HG03066 (cell line): Measurements from ENCODE around the gene PVRIG.
"Not testable (repeated sequence)": the region's sequence is repeated elsewhere in the genome, so short reads cannot be mapped to it uniquely, and the experiment has no call there.

Experiments
- ATAC-seq: cut with Tn5 transposase; IDR thresholded peaks from one replicate; pipeline ENCODE4 v1.9.1; 2021; ENCODE audit warnings: low read depth; ENCODE audit not compliant: unreplicated experiment

PVRIG gene

DNA sequence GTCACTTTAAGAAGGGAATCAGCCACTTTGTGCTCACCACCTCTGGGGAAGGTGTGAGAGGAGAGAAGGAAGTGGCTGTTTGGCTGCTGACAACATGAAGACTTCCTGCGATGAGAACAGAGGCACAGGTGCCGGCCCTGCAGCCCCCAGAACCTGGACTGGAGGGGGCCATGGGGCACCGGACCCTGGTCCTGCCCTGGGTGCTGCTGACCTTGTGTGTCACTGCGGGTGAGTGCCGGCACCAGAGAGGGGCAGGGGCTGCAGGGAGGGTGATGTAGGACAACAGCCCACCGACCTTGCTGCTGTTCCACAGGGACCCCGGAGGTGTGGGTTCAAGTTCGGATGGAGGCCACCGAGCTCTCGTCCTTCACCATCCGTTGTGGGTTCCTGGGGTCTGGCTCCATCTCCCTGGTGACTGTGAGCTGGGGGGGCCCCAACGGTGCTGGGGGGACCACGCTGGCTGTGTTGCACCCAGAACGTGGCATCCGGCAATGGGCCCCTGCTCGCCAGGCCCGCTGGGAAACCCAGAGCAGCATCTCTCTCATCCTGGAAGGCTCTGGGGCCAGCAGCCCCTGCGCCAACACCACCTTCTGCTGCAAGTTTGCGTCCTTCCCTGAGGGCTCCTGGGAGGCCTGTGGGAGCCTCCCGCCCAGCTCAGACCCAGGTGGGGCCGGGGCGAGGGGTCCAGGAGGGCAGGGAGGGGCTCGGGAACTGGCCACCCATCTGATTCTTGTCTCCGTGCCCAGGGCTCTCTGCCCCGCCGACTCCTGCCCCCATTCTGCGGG lies at the start of gene PVRIG:
TSS of gene PVRIG (plus strand) at position 149 of the 785 bp plus-strand sequence. CDS start at position 171, 22 bp downstream.
- not testable (repeated sequence) for ATAC-seq

DNA sequence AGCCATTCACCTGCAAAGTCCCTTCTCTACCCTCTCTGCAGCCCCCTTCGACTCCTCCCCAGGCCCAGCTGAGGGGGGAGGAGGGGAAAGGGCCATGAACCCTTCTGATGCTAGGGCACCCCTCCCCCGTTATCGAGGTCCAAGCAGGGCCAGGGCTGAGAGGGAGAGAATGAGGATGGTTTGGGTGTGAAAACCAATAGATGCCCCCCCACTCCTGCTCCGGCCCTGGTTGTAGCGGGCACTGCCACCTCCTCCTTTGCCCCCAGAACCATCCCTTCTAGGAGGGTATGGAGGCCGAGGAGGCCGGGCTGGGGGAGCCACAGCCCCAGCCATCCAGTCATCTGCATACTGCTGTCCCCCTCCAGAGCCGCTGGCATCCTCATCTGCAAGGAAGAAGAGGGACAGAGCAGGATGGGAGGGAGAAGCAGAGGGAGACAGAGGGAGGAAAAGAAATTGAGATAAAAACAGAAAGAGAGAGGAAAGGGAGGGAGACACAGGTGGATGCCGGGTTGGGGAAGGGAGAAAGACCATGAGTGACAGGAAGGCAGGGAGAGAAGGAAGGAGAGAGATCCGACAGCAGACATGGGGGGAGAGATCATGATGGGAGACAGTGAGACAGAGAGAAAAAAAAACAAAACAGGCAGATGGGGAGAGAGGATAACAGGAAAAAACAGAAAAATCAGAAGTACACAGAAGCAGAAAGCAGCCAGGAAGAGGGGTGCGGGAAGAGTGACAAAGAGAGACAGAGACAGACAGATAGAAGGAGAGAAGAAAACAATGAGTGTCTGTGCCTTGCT lies 49.5 kb upstream of the PVRIG start:
- ATAC-seq, result no peak

DNA sequence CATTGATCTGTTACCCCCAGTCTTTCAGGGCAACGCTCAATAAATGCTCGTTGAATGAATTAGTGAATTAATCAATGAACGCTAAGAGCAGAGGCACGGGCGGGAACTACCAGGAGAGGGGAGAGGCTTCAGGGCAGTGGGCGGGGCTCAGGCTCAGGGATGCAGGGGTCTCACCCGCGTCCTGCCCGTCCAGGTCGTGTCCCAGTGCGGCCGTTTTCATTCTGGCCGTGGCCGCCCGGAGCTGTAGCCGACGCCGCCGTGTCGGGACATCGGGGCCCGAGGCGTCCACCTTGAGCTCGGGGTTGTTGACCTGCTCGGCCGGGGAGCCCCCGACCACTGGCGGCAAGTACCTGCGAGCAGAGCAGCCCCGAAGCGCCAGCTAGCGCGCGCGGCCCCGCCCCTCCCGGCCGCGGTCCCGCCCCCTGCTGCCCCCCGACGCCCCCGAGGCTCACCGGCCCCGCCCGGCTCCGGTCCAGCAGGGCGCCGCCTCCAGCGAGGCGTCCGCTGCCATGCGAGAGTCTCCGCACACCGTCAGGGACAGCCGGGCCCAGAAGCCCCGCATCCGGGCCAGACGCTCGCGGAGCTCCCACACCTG lies 48.6 kb upstream of the PVRIG start:
- ATAC-seq, result no peak

DNA sequence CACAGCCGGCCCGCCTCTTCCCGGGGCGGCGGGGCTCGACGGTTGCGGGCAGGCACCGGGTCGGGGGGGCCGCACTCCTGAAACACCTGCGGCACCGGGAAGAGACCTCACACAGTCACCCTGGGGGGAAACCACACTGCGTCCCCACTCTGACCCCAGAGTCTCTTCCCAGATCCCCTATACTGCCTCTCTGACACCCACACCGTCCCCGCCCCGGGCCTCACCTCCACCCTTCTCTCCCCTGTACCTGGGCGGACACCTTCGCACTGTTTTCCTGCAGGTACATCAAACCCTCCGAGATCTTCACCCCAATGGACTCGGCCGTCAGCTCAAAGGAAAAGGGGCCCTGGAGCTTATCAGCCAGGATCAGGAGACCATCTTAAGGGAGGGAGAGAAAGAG lies 47.9 kb upstream of the PVRIG start:
- ATAC-seq, result no peak

DNA sequence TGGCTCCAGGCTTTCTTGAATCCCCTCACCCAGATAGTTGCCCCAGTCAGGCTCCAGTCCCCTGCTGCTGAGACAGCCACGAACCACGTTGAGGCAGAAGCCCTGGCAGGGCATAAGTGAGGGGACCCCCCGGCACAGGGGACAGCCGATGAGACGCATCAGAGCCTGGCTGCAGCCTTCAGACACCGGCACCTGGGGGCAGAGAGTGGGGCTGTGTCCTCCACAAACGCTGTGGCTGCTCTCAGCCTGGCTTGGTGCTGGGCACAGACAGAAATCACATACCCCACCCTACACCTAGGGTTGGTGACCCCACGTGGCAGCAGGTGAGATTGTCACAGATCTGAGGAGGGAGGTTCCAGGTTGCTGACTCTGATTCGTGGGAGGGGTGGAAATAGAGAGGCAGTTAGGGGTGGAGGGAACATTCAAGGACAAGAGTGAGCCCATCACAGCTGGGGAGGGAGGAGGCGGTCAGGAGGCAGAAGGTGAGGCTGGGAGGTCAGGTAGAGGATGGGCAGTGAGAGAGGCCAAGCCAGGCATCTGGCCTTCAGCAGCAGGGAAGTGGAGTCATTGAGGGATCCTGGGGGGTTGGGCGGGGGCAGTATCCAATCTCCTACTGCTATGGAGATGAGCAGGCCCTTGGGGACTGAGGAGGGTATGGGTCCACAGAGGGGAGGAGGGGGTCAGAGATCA lies 45.8 kb upstream of the PVRIG start:
- no peak for ATAC-seq

DNA sequence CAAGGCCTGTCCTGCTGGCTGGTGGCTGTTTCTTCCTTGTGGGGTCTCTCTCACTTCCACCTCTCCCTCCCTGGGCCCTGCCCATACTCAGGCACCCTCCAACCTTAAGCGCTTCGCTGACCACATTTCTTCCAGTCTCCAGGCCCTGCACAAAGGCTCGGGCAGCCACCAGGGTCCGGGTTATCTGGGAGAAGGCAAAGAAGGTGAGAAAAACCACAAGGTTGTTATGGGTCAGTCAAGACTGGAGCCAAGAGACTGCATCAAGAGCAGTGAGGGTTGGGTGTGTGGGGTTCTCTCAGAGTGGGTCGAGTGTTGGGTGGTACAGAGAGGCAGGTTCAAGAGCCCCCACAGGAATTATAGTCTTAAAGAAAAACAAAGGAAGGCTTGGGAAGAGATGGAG lies 45.2 kb upstream of the PVRIG start:
- ATAC-seq, result no peak

DNA sequence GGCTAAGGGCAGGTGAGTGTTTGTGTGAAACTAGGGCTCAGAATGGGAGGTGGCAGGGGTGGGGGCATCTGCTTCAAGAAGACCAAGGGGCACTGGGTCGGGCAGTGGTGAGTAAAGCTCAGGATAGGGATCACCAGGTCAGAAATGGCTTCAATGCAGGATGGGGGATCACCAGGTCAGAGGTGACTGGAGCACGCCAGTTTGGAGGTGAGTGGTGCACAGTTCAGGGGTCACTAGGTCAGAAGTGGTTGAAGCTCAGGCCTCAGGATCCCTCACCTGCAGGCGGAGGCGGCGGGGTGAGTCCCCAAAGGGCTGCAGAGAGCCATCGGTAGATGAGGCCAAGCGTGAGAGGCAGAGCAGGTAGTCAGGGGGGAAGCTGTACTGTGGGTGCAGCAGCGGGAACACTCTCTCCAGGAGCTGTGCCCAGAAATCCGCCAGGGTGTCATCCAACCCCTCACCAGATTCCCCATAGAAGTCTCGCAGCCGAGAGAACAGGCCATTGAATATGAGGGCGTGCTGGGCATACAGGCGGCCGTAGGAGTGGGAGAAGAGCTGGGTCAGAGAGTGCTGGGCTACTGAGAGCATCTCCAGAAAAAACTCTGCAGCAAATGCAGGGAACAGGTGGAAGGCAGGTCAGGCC lies 44.3 kb upstream of the PVRIG start:
- no peak for ATAC-seq

DNA sequence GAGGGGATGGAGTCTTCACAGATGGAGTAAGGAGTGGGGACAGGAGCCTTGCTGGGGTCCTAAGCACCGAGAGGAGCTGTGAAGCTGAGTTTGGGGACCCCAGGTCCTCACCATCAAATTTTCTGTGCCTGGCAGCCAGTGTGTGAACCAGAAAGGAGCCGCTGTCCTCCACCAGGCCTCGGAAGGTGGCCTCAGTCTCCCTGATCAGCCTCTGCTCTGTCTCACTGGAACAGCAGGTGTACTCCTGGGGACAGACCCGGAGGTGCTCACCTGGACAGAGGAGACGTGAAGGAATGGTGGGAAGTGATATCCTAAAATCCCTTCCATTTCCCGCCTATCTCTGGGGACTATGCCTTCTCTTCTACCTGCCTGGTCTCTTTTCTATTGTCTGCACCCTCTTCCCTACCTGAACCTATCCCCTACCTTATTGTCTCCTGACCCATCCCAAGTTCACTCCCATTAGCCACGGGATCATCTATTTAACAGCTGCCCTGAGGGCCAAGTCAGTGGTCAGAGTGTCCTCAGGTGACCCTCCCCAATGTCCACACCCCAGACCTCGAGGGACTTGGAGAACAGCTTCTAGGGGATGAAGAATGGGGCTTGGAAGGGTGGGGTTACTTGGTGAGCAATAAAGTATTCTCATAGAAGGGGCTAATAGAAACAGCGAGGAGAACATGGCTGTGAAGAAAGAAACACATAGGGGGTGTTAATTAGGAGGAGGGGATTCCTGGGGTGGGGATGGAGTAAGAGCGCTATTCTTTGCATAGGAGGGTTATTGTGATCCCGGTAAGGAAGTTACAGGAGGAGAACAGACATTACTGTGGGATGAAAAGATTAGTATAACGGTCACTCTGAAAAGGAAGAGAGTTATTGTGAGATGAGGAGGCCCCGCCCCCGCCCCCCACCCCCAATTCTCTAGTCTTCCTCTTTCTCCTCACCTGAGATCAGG lies 43.4 kb upstream of the PVRIG start:
- ATAC-seq, result no peak

DNA sequence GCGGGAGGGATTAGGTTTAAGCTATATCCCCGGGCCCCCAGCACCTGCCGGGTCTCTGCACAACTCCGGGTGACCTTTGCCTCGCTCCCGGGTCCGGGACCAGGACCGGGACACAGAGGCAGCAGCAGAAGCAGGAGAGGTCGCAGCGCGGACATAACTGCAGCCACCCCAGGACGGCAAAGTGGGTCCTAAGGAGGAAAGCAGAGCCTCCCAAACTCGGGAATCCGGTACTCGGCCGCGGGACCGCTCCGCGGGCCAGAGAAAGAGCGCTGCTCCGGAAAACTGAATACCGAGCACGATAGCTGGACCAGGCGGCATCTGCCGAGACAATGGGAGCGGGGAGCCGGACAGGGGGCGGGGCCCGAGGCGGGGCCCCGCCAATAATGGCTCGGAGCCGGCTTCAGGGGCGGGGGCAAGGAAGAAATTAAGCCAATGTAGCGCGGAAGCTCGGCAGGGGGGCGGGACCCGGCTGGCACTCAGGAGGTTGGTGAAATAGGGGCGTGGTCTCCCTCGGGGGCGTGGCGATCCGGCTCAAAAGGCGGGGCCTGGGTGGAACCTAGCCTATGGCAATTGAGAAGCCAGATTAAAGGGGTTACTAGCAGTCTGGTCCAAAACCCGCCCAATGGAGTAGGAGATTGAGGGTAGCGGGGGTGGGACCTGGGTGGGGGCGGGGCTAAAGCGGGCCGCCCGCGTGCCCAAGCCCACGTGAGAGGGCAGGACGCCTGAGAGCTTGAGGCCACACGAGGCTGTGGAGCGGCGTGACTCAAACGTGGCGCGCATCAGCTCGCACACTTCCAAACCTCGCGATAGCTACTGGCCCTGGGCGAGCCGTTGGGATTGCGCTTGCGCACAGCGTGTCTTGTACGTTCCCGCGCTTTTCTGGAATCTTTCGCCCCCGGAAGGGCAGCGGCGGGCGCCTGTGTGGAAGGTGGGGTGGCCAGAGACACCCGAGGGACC lies 42.4 kb upstream of the PVRIG start, which contains the start of the genes GPC2 and STAG3:
TSS of gene GPC2 (minus strand) at position 337 of the 957 bp plus-strand sequence. CDS start at position 155, 182 bp downstream.
TSS of gene STAG3 (plus strand) at position 874 of the 957 bp plus-strand sequence. CDS start 2,639 bp downstream, outside the sequence.
- peak; percentile 81 for ATAC-seq

DNA sequence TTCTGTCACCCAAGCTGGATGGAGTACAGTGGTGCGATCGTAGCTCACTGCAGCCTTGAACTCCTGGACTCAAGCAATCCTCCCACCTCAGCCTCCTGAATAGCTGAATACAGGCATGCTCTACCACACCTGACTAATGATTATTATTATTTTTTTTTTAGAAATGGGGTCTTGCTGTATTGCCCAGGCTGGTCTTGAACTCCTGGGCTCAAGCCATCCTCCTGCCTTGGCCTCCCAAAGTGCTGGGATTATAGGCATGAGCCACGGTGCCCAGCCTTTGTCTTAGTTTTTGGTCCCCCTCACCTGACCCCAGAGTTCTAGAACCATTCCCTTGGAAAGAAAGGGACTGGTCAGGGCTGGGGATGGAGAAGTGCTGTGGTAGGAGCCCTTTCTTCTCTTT lies 39.7 kb upstream of the PVRIG start:
- not testable (repeated sequence) for ATAC-seq

DNA sequence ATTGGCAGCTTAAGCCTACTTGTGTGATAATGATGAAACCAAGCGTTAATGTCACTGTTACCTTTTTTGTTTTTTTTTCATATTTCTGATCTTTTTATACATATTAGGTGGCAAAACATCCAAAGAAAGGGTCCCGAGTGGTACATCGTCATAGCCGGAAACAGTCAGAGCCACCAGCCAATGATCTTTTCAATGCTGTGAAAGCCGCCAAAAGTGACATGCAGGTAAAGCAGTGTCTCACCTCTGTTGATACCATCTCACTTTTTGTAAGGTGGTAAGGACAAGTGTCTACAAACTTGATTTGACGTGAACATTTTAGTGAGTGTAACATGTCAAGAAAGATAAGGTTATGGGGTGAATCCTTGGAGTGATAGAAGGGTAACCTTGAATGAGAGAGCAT lies 37.1 kb upstream of the PVRIG start:
- not testable (repeated sequence) for ATAC-seq

DNA sequence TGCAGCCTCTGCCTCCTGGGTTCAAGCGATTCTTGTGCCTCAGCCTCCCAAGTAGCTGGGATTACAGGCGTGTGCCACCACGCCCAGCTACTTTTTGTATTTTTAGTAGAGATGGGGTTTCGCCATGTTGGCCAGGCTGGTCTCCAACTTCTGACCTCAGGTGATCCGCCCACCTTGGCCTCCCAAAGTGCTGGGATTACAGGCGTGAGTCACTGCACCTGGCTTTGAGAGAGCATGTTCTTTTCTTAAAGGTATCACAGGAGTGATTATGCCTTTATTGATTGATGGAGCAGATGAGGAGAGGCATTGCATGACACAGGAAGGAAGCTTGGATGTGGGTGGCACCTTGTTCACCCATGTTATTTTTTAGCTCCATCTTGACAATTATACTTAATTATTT lies 36.7 kb upstream of the PVRIG start:
- not testable (repeated sequence) for ATAC-seq

DNA sequence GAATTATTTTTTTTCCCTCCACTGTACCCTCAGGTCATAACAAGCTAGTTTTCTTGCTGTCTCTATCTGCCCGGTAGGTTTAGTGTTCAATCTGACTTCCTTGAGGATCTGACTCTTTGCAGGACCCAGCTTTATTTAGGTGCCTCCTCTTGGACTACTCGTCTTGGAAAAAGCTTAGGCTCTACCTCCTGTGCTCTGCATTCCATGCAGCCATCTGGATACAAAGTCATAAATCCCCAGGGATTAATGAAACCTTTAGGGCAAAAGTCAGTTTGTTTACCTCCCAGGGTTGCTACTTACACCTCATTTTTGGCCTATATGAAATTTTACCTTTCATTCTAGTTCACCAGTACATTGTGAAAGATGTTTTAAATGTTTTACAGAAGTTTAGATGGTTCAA lies 34.0 kb upstream of the PVRIG start:
- no peak for ATAC-seq

DNA sequence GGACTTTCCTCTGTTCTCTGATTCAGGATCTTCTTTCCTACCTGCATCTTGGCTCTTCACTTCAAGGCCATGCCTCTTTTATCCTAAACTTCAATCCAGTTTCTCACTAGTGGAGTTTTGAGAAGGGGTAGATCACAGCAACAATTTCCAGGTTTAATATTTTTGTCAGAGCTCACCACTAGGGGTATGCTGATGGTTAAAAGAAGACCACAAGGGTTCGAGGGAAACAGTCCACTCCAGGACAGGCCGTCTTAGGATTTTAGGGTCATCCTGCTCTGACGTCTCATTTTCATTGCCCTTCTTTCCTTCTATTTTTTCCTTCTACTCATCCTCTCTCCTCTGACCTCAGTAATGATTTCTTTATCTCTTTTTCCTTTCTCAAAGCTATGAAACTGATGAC lies 30.7 kb upstream of the PVRIG start:
- no peak for ATAC-seq

DNA sequence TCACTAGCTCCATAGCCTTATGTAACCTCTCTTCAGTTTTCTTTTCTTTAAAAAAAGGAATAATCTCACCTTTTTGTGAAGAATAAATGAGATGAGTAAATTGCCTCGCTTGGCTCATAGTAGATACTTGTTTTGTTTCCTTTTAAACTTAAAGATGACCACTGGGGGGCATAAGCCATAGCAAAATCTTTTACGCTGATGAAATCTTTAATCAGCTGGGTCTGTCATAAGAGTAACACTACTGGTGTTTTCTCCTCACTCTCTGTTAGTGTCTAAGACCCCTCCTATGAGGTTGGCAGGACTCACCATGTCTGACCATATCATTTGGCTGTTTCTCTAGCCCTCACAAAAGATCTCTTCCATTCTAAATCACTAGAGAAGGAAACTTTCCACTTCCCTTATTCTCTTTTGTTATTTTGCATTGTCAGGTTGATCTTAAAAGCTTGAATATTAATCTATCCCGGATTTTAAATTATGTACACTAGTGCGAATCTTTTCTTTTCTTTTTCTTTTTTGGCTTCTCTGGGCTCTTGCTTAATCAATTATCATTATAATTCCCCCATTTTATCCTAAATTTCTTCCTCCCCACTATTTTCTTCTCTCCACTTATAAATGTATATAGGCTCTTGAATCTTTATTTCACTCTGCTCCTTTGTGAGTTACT lies 29.6 kb upstream of the PVRIG start:
- no peak for ATAC-seq

DNA sequence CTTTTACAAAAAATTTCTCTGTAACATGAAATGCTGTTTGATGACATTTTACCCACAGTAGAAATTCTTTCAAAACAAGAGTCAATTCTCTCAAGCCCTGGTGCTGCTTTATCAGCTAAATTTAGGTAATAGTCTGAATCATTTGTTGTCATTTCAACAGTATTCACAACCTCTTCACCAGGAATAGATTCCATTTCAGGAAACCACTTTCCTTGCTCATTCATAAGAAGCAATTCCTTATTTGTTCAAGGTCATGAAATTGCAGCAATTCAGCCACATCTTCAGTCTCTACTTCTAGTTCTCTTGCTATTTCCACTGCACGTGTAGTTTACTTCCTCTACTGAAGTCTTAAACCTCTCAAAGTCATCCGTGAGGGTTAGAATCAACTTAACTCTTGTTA lies 28.0 kb upstream of the PVRIG start:
- no peak for ATAC-seq

DNA sequence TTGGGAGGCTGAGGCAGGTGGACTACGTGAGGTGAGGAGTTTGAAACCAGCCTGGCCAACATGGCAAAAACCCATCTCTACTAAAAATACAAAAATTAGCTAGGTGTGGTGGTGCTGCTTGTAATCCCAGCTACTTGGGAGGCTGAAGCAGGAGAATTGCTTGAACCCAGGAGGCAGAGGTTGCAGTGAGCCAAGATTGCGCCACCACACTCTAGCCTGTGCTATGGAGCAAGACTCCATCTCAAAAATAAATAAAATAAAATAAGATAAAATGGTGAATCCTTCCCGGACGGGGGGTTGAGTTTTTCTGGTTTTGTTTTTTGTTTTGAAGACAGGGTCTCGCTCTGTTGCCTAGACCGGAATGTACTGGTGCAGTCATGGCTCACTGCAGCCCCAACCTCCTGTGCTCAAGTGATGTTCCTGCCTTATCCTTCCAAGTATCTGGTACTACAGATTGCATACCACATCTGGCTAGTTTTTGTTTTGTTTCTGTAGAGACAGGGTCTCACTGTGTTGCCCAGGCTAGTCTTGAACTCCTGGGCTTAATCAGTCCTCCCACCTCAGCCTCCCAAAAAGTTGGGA lies 27.4 kb upstream of the PVRIG start:
- not testable (repeated sequence) for ATAC-seq
